ENCODE measurements around the gene PRDM16.

The PRDM16 gene

GRCh38 chr1:3124246-3124645, 55.2 kb downstream of the PRDM16 start:
- no peak for DNase-seq (ENCODE audit: low spot score)

GRCh38 chr1:3125078-3125477, 56.1 kb downstream of the PRDM16 start:
- DNase-seq (ENCODE audit: low spot score) = no peak

- no peak for DNase-seq (ENCODE audit: low spot score)
Observed at GRCh38 chr1:3125546-3126368, 56.8 kb downstream of the PRDM16 start.

GRCh38 chr1:3126756-3127678, 58.0 kb downstream of the PRDM16 start:
- DNase-seq (ENCODE audit: low spot score) = no peak

- no peak for DNase-seq (ENCODE audit: low spot score)
Observed at GRCh38 chr1:3127738-3128137, 58.7 kb downstream of the PRDM16 start.

- DNase-seq (ENCODE audit: low spot score) = no peak
Observed at GRCh38 chr1:3128431-3129132, 59.6 kb downstream of the PRDM16 start.

- DNase-seq (ENCODE audit: low spot score) = no peak
Observed at GRCh38 chr1:3129133-3129490, 60.1 kb downstream of the PRDM16 start.

- no peak for DNase-seq (ENCODE audit: low spot score)
Observed at GRCh38 chr1:3130268-3130667, 61.3 kb downstream of the PRDM16 start.

GRCh38 chr1:3132660-3133059, 63.7 kb downstream of the PRDM16 start:
- DNase-seq (ENCODE audit: low spot score) = no peak

- no peak for DNase-seq (ENCODE audit: low spot score)
Observed at GRCh38 chr1:3133686-3134085, 64.7 kb downstream of the PRDM16 start.

GRCh38 chr1:3134381-3135072, 65.5 kb downstream of the PRDM16 start:
- DNase-seq (ENCODE audit: low spot score) = no peak

GRCh38 chr1:3135073-3135702, 66.2 kb downstream of the PRDM16 start:
- DNase-seq (ENCODE audit: low spot score) = no peak

GRCh38 chr1:3135744-3136455, 66.9 kb downstream of the PRDM16 start:
- DNase-seq (ENCODE audit: low spot score) = no peak

GRCh38 chr1:3136532-3136931, 67.5 kb downstream of the PRDM16 start:
- no peak for DNase-seq (ENCODE audit: low spot score)

- no peak for DNase-seq (ENCODE audit: low spot score)
Observed at GRCh38 chr1:3137111-3138100, 68.4 kb downstream of the PRDM16 start.

GRCh38 chr1:3138623-3139151, 69.7 kb downstream of the PRDM16 start:
- no peak for DNase-seq (ENCODE audit: low spot score)

GRCh38 chr1:3139451-3139852, 70.4 kb downstream of the PRDM16 start:
- no peak for DNase-seq (ENCODE audit: low spot score)

GRCh38 chr1:3139871-3140361, 70.9 kb downstream of the PRDM16 start:
- DNase-seq (ENCODE audit: low spot score) = no peak

GRCh38 chr1:3140437-3140836, 71.4 kb downstream of the PRDM16 start:
- no peak for DNase-seq (ENCODE audit: low spot score)
